Fibroblast of the aortic adventitia (primary cell): ENCODE results near the gene IER5L. TPM values are rescaled to one million over a fixed set of nuclear protein-coding genes. Genes with fewer than 3 reads are reported as not detected.

Experiments
- DNase-seq: peaks from one replicate; pipeline ENCODE4 v3.0.0-alpha.2; 2010; ENCODE audit warnings: low read depth
- H3K4me3 ChIP-seq: 2 replicates; pipeline ENCODE4 v1.5.1; 2011; ENCODE audit warnings: low read depth, mild to moderate bottlenecking, control low read depth, low read length, moderate library complexity
- CTCF ChIP-seq: IDR thresholded peaks from 2 replicates; pipeline ENCODE4 v1.5.1; 2011; ENCODE audit warnings: mild to moderate bottlenecking, low read length, control low read depth, inconsistent platforms; ENCODE audit not compliant: insufficient read depth
- total RNA-seq: library from RNA; depleted of rRNA; stranded (reverse); fragments of >200 nt; gene quantifications from 2 replicates; pipeline ENCODE4 v1.2.3, GENCODE V29; 2012; ENCODE audit warnings: low replicate concordance

The IER5L gene
- total RNA-seq, 1 donor = 42.0 TPM

- peak overlapping the region; percentile 87 for H3K4me3 ChIP-seq
- DNase-seq = peak; percentile 37
- no peak for TF ChIP-seq CTCF
Observed at GRCh38 chr9:129173296-129174101, 4.6 kb downstream of the IER5L start.

- H3K4me3 ChIP-seq = no peak overlapping the region
- peak; percentile 47 for DNase-seq
- TF ChIP-seq CTCF = no peak
Observed at GRCh38 chr9:129172816-129173215, 5.2 kb downstream of the IER5L start.

- TF ChIP-seq CTCF = no peak
- DNase-seq = peak; percentile 7
- H3K4me3 ChIP-seq = no peak overlapping the region
Observed at GRCh38 chr9:129171993-129172751, 5.9 kb downstream of the IER5L start.

- H3K4me3 ChIP-seq = no peak overlapping the region
- TF ChIP-seq CTCF = no peak
- peak; percentile 49 for DNase-seq
Observed at GRCh38 chr9:129170229-129170628, 7.8 kb downstream of the IER5L start.

GRCh38 chr9:129166623-129167557, 11.2 kb downstream of the IER5L start:
- peak overlapping the region; percentile 22 for H3K4me3 ChIP-seq
- TF ChIP-seq CTCF = no peak
- DNase-seq = peak; percentile 72

GRCh38 chr9:129165198-129165597, 12.9 kb downstream of the IER5L start:
- TF ChIP-seq CTCF = no peak
- no peak overlapping the region for H3K4me3 ChIP-seq
- no peak for DNase-seq
